GM18858 (cell line): Measurements from ENCODE around the gene CDKN1C.

Source experiments
- ATAC-seq: cut with Tn5 transposase; IDR thresholded peaks from one replicate; pipeline ENCODE4 v1.9.1; 2021; ENCODE audit not compliant: unreplicated experiment

The CDKN1C gene

DNA sequence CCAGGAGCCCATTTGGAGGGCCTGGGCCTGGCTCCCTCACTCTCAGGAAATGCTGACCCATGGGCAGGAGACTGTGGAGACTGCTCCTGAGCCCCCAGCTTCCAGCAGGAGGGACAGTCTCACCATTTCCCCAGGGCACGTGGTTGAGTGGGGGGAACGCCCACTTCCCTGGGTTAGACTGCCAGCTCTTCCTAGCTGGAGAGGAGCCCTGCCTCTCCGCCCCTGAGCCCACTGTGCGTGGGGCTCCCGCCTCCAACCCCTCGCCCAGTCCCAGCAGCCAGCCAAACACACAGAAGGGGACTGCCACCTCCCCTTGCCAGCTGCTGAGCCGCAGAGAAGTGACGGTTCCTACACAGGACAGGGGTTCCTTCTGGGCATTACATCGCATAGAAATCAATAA is 37.1 kb downstream of the CDKN1C start:
- no peak for ATAC-seq

- no peak for ATAC-seq
Measured at GRCh38 chr11:2847561-2847960, 38.0 kb downstream of the CDKN1C start.

DNA sequence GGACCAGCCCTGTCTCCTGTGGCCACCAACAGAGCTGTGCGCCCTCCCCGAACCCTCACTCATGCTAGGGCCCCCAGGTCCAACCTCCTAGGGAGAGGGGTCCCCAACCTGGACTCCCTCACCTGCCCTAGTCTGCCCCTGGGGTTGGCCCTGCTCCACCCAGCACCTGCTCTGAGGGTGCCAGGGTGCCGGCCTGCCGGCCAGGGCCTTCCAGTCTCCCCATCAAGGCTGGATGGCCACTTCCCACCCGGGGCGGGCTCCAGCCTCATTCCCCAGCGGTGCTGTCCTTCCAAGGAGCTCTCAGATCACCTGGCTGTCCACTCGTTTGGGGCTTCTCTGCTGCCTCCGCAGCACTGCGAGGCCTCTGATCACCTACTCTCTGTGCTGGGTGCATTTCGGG is 39.1 kb downstream of the CDKN1C start:
- no peak for ATAC-seq

GRCh38 chr11:2846056-2846455 is 39.5 kb downstream of the CDKN1C start:
- ATAC-seq, result no peak

- no peak for ATAC-seq
Measured at GRCh38 chr11:2844996-2845395, 40.6 kb downstream of the CDKN1C start.

DNA sequence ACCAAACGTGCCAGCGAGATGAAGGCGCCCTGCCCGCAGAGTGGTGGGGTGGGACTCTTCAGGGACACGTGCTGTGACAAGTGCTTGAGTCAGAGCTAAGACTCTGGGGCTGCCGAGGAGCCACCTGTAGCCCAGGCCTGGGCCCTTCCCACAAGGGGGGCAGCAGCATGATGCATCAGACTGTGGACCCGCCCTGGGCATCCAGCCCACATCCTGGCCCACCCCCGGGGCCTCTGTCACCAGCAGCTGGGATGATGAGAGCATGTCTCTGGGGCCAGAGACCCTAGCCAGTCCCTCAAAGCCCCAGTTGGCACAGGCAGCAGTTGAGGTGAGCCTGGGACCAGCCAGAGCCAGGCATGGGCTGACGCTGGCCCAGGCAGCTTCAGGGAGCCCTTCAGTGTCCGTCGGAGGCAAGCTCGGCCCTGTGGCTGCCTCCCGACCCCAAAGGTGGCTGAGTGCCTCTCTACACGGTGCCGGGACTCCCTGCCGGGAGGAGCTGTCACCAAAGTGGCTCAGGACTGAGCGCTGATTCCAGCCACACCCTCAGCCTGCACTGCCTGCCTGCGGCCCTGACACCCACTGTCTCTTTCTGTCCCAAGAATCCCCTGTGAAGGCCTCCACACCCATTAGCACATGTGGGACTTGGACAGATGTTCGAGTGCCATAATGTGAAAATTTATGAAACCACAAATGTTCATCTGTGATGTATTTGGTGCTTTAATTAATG is 41.3 kb downstream of the CDKN1C start:
- ATAC-seq, result no peak

DNA sequence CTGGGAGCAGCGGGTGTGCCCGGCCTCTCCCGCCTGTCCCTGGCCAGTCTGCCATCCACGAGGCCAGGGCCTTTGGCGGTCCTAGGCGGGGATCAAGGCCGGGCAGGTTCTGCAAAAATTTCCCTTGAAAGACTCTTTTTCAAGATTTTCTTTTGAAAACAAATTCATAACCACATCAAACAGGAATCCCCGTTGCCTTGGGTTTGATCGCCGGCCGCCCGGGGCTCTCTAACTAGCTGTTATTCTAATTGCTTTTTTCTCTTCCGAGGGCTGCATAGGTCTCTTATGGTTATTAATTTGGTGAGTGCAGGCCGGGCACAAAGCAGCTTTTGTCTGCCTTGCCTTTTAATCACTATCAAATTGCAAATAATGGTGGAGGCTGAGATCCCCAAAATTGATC is 42.0 kb downstream of the CDKN1C start:
- ATAC-seq, result no peak

DNA sequence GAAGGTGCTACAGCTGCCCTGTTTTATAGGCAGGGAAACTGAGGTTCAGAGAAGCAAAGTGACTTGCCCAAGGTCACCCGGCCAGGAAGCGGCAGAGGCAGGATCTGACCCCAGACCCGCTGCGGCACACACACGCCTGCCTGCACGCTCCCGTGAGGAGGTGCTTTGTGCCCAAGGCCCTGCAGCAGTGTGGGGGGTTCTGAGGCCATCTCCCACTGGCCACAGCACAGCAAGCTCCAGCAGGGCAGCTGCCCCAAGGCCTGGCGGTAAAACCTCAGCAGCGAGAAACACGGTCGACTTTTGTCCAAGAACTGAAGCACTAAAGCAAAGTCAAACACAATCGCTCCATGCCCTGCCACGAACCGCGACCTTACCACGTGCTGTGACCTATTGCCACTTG is 42.7 kb downstream of the CDKN1C start:
- ATAC-seq, result no peak

DNA sequence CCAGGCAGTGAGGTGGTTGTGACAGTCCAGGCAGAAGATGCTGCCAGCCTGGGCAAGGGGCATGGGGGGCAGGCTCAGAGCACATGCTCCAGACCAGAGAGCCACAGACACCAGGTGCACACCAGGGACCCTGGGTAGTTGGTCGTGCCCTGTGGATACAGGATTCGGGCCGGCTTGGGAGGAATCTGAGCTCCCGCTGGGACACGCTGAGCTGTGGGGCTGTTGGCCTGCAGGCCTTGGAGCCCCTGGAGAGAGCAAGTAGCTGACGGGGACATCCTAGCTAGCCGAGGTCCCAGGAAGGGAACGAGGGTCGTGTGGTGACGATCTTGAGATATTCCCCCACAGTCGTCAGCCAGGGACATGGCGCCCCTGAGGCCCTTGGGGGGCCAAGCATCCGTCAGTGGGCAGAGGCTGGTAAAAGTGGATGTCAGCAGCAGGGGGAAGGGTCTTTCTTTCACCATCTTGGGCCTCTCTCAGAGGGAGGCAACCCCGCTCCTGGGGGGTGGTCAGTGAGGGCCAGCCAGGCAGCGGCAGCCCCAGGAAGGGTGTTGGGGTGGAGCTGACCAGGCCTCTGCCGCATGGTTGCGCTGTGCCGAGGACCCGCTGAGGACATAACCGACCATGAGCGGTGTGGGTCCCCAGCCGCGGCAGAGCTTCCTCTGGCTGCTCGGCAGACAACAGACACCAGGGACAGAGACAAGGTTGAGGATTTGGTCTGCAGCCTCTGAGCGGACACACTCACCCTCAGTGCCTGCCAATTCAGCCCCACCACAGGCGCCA is 44.0 kb downstream of the CDKN1C start:
- no peak for ATAC-seq

- ATAC-seq, result no peak
Measured at GRCh38 chr11:2839395-2839943, 46.1 kb downstream of the CDKN1C start.

DNA sequence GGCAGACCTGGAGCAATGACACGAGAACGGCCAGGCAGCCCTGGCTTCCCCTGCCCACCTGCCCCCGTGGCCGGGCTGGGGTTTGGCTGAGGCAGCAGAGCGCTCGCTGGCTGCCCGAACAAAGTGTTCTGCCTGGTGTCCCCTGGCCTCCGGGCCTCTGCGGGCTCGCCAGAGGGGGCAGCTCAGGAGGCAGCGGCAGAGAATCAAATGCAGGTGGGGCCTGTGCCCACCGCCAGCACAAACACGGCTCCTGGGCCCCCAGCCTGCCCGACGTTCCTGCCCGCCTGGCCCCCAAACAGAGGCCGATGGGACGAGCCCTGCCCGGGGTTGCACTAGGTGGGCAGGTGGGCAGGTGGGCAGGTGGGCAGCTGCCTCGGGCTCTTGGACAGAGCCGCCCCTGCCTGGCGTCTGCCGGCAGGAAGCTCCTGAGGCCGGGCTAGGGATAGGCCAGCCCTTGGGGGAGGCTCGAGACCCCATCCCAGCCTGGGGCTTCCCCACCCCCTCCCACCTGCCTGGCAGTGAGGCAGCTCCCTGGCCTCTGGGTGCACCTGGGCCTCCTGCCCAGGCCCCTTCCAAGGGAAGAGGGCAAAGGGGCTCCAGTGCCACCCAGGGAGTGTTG is 46.8 kb downstream of the CDKN1C start:
- ATAC-seq, result no peak

DNA sequence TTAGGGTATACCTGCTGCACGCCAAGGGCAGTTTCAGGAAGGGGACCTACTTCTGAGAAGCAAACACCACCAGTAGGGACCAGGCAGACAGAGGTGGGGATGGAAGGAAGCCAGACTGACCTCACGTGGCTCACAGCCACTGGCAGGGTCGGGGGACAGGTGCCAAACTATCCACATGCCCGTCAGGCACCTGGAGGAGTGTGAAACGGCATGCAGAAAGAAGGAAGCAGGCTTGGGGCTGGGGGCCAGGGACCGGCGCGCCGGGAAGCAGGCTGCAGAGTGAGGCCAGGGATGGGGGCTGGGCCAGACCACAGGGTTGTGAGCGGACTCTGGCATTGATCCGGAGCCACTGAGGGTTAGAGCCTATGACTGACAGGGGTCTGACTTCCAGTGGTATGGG is 47.5 kb downstream of the CDKN1C start:
- ATAC-seq, result no peak

DNA sequence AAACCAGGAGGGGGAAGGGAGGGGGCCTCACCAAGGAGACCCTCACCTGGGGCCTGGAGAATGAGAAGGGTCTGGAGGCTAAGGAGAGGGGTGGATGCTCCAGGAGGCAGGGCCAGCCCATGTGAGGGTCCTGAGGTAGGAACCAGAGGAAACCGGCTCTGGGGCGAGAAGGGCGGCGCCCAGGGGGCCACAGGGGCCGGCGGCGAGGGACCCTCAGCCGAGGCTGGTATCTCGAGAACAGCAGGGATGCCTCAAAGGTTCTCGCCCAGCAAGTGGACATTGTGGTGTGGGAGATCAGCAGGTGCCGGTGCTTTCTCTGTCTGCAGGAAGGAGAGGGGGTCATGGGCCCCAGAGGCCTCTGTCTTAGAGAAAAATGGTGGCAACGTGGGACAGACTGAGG is 47.9 kb downstream of the CDKN1C start:
- ATAC-seq, result no peak

DNA sequence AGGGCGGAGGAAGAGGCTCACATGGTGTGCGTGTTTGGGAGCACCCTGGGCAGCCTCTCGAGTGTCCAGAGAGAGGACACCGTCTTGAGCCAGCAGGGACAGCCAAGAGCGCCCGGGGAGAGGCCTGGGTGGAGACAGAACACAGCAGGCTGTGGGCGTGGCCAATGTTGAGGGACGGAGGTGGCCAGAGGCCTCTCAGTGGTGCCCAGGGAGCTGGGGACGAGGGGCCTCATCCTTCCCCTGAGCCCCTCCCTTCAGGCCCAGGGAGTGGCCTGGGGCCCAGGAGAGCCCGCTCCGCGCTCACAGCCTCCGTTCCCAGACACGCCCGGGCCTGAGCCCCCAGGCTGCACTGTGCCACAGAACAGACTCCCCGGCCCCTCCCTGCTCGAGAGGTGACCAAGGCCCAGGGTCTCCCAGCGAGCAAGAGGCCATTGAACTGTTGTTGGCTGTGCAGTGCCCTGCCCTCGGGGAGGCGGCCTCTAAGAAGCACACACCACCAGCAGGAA is 48.4 kb downstream of the CDKN1C start:
- ATAC-seq, result no peak

- no peak for ATAC-seq
Measured at GRCh38 chr11:2836315-2837095, 49.1 kb downstream of the CDKN1C start.

GRCh38 chr11:2835751-2836150 is 49.8 kb downstream of the CDKN1C start:
- ATAC-seq, result no peak

DNA sequence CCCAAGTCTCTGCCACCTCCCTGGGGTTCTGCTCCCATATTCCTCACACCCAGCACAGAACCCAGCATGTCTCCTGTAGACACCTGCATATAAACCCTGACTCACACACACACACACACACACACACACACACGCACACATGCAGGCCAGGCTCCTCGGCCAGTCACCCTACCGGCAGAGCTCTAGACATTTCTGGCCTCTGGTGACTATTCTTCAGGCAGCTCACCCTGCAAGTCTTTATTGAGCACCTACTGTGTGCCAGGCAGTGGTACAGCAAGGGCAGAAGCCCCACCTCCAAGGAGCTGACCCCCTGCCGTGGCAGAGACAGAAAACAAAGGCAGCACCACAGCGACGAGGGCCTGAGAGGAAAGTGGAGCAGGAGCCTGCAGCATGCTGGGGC is 50.3 kb downstream of the CDKN1C start:
- ATAC-seq, result no peak

DNA sequence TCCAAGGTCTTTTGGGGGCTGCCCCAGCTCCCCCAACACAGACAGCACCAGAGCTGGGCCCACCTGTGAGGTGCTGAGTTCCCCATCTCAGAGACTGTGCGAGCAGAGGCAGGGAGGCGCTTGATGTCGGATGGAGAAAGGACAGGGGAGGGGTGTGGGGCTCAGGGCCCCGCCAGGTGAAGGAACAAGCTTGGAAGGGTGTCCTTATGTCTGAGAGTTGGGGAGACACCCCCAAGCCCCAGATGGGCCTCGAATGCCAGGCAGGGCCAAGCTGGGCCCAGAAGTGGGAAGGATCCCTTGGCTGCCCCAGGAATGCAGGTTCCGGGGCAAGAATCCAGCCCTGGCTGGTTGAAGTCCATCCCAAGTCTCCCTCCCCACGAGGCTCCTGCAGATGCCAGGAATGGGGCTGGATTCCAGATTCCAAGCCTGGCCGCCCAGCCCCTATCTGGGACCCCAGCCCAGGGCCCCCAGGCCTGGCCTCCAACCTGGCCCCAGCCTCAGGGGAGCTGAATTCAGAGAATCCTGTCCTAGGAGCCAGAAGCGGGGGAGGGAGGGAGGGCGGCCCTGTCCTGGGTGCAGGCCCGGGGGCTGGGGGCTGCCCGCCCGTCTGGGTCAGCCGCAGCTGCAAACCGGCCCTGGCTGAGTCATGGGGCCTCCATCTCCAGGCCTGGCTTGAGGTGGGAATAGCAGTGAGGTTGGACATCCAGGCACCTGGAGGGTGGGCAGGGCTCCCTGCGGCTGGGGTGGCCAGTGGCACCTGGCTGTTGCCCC is 50.9 kb downstream of the CDKN1C start:
- ATAC-seq, result no peak

DNA sequence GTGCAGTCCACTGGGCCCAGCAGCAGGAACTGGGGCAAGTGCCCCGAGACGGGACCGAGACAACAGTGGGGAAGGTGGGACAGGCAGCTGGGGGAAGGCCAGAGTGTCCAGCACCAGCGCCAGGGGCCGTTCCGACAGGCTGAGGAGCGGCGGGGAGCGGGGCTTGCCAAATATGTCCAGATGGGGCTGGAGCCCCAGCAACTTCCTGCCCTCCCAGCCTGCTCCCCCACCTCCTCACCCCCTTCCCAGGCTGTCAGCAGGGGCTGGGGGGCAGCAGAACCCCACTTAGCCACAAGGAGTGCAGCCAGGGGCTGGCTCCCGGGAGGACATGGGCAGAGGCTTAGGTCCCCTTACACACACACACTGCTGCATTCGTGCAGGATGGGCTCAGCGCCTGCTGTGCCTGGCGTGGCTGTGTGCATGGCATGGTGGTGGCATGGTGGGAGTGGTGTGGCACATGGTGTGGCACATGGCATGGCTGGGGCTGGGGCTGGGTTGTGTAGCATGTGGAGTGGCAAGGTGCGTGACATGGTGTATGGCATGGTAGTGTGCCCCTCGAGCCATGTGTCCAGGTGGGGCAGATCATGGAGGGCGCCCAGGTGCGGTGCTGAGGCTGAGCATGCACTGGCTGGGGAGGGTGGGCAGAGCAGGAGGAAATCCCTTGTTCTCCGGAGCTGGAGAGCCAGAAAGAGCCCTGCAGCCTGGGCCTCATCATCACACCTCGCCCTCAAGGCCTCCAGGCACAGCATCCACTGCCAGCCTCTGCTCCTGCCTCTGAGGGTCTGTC is 51.7 kb downstream of the CDKN1C start:
- no peak for ATAC-seq
